ENCODE results near the gene MYBL2.
"Not testable (repeated sequence)": the region's sequence is repeated elsewhere in the genome, so short reads cannot be mapped to it uniquely, and the experiment has no call there.

The MYBL2 gene

DNA sequence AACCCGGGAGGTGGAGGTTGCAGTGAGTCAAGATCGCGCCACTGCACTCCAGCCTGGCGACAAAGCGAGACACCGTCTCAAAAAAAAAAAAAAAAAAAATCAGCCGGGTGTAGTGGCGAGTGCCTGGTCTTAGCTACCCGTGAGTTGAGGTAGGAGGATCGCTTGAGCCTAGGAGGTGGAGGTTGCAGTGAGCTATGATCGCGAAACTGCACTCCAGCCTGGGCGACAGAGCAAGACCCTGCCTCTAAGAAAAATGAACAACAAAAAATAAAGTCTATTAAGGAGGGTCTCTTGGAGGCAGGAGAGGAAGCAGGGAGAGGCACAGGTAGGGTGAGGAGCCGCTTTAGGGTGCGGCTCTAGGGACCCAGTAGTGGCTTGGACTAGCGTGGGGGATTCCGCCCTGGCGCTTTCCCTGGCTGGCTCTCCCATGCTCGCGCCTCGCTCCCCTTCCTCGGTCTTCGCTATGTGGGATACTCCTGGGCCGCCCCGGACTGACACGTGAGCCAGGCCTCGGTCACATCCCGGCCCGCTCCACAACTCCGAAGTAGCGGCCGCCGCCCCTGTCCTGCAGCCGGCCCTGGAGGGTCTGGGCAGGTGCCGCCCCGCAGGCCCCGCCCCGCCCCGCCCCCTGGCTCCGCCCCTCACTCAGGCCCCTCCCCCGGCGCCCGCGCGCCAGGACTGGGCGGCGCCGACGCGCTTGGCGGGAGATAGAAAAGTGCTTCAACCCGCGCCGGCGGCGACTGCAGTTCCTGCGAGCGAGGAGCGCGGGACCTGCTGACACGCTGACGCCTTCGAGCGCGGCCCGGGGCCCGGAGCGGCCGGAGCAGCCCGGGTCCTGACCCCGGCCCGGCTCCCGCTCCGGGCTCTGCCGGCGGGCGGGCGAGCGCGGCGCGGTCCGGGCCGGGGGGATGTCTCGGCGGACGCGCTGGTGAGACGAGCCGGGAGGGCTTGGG is at the start of gene MYBL2:
Gene MYBL2, plus strand, starts transcription at position 739 of the 953 bp plus-strand sequence. Its CDS starts 170 bp downstream, at position 909.
- peak; percentile 41 for DNase-seq (ENCODE audit: low read depth)

- no peak for DNase-seq (ENCODE audit: low read depth)
These were observed 35.3 kb upstream of the MYBL2 start for GRCh38 chr20:43631598-43631997.

DNA sequence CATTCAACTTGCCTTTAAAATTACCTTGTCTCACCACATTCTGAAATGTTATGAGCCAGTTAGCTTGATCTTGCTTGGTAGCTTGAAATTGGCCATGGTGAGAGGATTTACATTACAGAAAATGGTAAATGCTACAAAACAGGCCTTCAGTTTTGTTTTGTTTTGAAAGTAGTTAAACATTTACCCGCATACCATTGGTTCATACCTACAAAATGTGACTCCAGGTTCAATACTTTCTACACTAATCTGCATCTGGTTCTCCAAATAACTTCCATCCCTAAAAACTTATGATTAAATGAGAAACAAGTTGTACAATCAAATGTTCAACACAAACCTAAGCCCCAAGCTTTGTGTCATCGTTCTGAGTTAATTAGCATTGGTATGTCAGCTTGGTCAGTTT is 30.5 kb upstream of the MYBL2 start:
- no peak for DNase-seq (ENCODE audit: low read depth)

GRCh38 chr20:43642548-43642947 is 24.4 kb upstream of the MYBL2 start:
- no peak for DNase-seq (ENCODE audit: low read depth)

DNA sequence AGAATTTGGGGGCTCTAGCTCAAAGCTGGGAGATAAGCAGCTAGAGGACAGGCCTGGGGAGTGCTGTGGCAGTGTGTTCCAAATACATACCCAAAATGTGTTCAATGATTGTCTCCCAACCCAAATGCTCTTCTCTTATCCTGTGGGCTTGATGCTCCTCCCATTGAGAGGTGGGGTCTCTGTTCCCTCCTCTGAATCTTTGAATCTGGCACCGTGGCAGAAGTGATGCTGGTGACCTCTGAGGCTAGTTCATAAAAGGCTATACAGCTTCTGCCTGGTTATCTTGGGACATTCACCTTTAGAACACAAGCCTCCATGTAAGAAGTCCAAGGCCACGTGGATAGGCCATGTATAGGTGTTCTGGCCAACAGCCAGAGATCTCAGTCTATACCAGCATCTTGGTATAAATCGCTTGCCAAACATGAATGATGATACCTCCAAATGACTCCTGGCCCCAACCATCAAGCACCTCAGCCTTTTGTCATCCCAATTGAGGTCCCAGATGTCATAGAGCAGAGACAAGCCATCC is 15.9 kb upstream of the MYBL2 start:
- no peak for DNase-seq (ENCODE audit: low read depth)

DNA sequence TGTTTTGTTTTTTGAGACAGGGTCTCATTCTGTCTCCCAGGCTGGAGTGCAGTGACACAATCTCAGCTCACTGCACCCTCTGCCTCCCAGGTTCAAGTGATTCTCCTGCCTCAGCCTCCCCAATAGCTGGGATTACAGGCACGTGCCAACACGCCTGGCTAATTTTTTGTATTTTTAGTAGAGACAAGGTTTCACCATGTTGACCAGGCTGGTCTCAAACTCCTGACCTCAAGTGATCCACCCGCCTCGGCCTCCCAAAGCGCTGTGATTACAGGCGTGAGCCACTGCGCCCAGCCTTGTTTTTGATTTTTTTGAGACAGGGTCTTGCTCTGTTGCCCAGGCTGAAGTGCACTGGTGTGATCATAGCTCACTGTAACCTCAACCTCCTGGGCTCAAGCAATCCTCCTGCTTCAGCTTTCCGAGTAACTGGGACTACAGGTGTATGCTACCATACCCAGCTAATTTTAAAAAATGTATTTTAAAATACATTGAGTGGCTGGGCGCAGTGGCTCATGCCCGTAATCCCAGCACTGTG is 15.2 kb upstream of the MYBL2 start:
- not testable (repeated sequence) for DNase-seq (ENCODE audit: low read depth)

DNA sequence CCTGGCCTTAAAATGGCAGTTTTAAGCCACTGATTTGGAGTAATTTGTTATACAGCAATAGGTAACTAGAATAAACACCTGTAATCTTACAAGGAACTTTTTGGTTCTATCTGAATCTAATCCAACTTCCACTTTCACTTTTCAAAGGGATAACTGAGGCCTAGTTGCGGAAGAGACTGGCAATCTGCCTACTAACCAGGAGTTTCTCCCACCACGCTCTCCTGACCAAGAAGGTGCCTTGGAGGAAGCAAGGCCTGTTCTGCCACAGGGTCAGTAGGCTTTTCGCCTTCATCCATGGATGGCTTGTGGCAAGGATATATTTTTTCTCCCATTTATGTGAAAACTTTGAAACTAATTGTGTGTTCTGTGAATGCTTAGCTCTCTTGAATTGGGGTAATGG is 12.9 kb upstream of the MYBL2 start:
- no peak for DNase-seq (ENCODE audit: low read depth)

DNA sequence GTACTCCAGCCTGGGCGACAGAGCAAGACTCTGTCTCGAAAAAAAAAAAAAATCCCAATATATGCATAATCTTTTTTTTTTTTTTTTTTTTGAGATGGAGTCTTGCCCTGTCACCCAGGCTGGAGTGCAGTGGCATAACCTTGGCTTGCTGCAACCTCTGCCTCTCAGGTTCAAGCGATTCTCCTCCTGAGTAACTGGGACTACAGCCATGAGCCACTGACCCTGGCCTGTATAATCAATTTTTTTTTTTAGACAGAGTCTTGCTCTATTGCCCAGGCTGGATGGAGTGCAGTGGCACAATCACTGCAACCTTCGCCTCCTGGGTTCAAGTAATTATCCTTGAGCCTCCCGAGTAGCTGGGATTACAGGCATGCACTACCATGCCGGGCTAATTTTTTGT is 11.7 kb upstream of the MYBL2 start:
- not testable (repeated sequence) for DNase-seq (ENCODE audit: low read depth)

- no peak for DNase-seq (ENCODE audit: low read depth)
These were observed 11.0 kb upstream of the MYBL2 start for GRCh38 chr20:43655937-43656336.

DNA sequence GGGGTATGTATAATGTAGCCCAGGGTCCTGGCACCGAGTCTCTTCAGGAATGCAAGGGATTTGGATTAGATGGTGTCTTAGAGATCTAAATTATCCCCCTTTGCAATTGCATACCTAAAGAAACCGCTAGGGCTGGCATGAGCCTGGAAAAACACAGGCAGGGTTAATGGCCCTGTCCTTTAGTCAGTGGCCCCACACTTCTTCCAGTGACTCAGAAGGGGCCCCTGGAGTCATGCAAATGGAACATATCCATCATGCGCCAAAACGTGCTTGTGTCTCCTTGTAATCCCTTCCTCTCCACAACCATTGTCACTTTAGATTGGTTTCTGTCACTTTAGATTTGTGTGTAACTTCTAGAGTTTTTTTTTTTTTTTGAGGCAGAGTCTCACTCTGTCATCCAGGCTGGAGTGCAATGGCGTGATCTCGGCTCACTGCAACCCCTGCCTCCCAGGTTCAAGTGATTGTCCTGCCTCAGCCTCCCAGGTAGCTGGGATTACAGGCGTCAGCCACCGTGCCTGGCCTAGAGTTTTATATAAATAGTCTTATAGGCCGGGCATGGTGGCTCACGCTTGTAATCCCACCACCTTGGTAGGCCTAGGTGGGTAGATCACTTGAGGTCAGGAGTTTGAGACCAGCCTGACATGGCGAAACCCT is 8.7 kb upstream of the MYBL2 start:
- peak; percentile 26 for DNase-seq (ENCODE audit: low read depth)

DNA sequence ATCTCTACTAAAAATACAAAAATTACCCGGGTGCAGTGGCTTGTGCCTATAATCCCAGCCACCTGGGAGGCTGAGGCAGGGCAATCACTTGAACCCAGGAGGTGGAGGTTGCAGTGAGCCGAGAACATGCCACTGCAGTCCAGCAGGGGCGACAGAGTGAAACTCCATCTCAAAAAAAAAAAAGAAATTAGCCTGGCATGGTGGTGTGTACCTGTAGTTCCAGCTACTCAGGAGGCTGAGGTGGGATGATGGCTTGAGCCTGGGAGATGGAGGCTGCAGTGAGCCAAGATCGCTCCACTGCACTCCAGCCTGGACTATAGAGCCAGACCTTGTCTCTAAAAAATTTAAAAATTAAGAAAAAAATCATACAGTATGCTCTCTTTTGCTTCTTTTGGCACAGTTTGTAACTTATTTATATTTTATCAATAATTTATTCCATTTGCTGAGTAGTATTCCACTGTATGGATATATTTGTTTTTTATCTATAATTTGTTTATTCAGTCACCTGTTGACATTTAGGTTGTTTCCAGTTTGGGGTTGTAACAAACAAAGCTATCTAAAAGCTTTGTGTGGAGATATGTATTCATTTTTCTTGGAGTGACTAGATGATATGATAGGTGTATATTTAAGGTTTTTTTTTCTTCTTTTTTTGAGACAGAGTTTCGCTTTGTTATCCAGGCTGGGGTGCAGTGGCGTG is 8.0 kb upstream of the MYBL2 start:
- no peak for DNase-seq (ENCODE audit: low read depth)

- no peak for DNase-seq (ENCODE audit: low read depth)
These were observed 3.8 kb upstream of the MYBL2 start for GRCh38 chr20:43662943-43663655.

GRCh38 chr20:43665466-43666176 is 1.3 kb upstream of the MYBL2 start:
- no peak for DNase-seq (ENCODE audit: low read depth)

- no peak for DNase-seq (ENCODE audit: low read depth)
These were observed 623 bp downstream of the MYBL2 start for GRCh38 chr20:43667341-43668132.

GRCh38 chr20:43669332-43669731 is 2.4 kb downstream of the MYBL2 start:
- peak; percentile 65 for DNase-seq (ENCODE audit: low read depth)

DNA sequence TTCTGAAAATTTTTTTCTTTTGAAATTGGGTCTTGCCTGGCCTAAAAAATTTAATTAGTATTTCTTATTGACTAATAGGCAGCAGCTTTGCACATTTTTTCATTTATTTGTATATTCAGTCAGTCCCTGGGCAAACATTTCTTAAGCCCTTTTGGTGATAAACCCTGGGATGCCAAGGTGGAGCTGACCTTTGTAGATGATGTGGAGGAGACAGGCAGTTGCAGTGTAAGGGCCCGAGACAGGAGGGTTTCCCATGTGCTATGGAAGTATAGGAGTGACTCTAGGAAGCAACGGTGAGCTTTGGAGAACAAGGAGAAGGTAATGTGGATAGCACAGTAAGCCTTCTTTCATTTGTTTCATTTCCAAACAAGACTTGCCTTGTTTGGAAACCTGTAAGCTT is 3.5 kb downstream of the MYBL2 start:
- DNase-seq (ENCODE audit: low read depth), result no peak

DNA sequence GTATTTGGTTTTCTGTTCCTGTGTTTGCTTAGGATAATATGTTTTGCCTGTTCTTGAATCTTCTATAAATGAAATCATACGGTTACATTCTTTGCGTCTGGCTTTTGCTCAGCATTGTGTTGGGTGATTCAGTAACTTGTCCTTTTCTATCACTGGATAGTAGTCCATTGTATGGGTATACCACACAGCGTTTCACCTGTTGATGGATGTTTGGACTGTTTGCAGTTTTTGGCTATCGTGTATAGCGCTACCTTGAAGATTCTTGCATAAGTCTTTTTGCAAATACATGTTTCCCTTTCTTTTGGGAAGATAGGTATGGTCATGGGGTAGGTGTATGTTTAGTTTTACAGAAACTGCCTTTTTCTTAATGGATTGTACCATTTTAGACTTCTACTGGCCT is 9.5 kb downstream of the MYBL2 start:
- no peak for DNase-seq (ENCODE audit: low read depth)

DNA sequence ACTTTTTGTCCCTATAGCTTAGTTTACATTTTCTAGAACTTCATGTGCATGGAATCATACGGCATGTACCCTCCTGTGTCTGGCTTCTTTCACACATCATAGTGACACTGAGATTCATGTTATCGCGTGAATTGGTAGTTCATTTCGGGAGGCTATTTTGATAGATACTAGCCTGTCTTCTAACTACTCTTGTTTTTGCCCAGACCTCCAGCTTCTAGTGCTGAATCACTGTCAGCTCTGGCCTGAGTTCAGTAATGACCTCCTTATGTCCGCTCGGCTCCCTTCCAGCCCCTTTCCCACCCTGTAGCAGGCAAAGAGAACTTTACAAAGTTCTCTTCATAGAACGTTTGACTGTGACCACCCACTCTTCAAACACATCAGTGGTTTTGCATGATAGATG is 14.1 kb downstream of the MYBL2 start:
- DNase-seq (ENCODE audit: low read depth), result no peak

GRCh38 chr20:43681468-43681942 is 14.6 kb downstream of the MYBL2 start:
- no peak for DNase-seq (ENCODE audit: low read depth)

- DNase-seq (ENCODE audit: low read depth), result no peak
These were observed 15.1 kb downstream of the MYBL2 start for GRCh38 chr20:43681991-43682410.

All from amniotic epithelial cell (primary cell).